Lower leg skin (tissue), 3 donors: ENCODE measurements around the gene CLTB.

ENCODE experiments used
- POLR2A ChIP-seq, 2 donors: fragments of 450-650 bp; IDR thresholded peaks; one replicate each; pipeline ENCODE4 v1.6.1; 2016 to 2017; ENCODE audit warnings: antibody characterized with exemption in 2 of 2, mild to moderate bottlenecking in 1 of 2, moderate library complexity in 1 of 2
- TF ChIP-seq, protein P1 (sequence below), 3 donors: fragments of 450-650 bp; IDR thresholded peaks; one replicate each; pipeline ENCODE4 v1.5.1; 2016; ENCODE audit warnings: antibody characterized with exemption in 3 of 3, mild to moderate bottlenecking in 3 of 3, moderate library complexity in 2 of 3

DNA sequence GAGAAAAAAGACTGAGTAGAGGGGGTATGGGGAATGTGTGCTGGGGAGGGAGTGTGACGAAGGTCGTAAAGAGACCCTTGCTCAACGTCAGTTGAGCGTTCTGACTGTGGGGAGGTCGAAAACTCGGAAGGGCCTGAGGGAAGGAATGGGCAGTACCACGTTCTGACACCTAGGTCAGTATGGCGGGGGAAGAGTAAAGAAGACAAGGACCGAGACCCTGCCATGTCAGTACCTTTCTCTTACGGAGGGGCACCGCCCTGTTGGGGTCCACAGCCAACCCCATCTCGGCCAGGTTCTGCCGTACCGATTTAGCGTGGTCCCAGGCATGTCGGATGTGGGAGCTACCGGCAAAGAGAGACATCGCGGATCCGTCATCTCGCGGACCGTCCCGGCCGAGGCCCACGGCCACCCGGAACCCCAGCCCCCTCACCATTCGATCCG is 28.3 kb downstream of the CLTB start:
- TF ChIP-seq POLR2A (IDR thresholded peaks at IDR 0.05): no peak
- TF ChIP-seq, protein P1, sequence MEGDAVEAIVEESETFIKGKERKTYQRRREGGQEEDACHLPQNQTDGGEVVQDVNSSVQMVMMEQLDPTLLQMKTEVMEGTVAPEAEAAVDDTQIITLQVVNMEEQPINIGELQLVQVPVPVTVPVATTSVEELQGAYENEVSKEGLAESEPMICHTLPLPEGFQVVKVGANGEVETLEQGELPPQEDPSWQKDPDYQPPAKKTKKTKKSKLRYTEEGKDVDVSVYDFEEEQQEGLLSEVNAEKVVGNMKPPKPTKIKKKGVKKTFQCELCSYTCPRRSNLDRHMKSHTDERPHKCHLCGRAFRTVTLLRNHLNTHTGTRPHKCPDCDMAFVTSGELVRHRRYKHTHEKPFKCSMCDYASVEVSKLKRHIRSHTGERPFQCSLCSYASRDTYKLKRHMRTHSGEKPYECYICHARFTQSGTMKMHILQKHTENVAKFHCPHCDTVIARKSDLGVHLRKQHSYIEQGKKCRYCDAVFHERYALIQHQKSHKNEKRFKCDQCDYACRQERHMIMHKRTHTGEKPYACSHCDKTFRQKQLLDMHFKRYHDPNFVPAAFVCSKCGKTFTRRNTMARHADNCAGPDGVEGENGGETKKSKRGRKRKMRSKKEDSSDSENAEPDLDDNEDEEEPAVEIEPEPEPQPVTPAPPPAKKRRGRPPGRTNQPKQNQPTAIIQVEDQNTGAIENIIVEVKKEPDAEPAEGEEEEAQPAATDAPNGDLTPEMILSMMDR (IDR thresholded peaks at IDR 0.05): no peak
